OCI-LY1 (cell line): Measurements from ENCODE around the gene STRA6.

Source experiments
- EZH2 ChIP-seq: fragments of 200-600 bp; sonication (generic), shearing (Covaris generic); IDR thresholded peaks from 2 replicates; pipeline ENCODE4 v1.8.0; 2017; ENCODE audit warnings: borderline replicate concordance, mixed run types, mild to moderate bottlenecking, antibody characterized with exemption, low read length, moderate library complexity, mixed read lengths
- TF ChIP-seq, protein P1 (sequence below): fragments of 200-600 bp; sonication (generic), shearing (Covaris generic); IDR thresholded peaks from 2 replicates; pipeline ENCODE4 v1.5.1; 2017; ENCODE audit warnings: mild to moderate bottlenecking, antibody characterized with exemption, low read length, moderate library complexity, mixed read lengths

- TF ChIP-seq, protein P1, sequence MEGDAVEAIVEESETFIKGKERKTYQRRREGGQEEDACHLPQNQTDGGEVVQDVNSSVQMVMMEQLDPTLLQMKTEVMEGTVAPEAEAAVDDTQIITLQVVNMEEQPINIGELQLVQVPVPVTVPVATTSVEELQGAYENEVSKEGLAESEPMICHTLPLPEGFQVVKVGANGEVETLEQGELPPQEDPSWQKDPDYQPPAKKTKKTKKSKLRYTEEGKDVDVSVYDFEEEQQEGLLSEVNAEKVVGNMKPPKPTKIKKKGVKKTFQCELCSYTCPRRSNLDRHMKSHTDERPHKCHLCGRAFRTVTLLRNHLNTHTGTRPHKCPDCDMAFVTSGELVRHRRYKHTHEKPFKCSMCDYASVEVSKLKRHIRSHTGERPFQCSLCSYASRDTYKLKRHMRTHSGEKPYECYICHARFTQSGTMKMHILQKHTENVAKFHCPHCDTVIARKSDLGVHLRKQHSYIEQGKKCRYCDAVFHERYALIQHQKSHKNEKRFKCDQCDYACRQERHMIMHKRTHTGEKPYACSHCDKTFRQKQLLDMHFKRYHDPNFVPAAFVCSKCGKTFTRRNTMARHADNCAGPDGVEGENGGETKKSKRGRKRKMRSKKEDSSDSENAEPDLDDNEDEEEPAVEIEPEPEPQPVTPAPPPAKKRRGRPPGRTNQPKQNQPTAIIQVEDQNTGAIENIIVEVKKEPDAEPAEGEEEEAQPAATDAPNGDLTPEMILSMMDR = no peak
- TF ChIP-seq EZH2 = no peak
Measured at GRCh38 chr15:74192751-74193150, 9.8 kb downstream of the STRA6 start.
